H9 (cell line): Measurements from ENCODE around the gene KANSL1. TPM values are rescaled to one million over a fixed set of nuclear protein-coding genes. Genes with fewer than 3 reads are reported as not detected.
"Not testable (repeated sequence)": the region's sequence is repeated elsewhere in the genome, so short reads cannot be mapped to it uniquely, and the experiment has no call there.

Experiments
- DNase-seq: peaks from one replicate; pipeline ENCODE4 v3.0.0-alpha.2; 2017
- H2AFZ ChIP-seq: one replicate; pipeline ENCODE4 v1.6.1; 2013; ENCODE audit warnings: mild to moderate bottlenecking, low read length, control low read depth, moderate library complexity
- H2AK5ac ChIP-seq: 2 replicates; pipeline ENCODE4 v1.6.1; 2013; ENCODE audit warnings: low read length, control low read depth, mixed read lengths; ENCODE audit not compliant: insufficient read length
- H2BK120ac ChIP-seq: one replicate; pipeline ENCODE4 v1.6.1; 2013; ENCODE audit warnings: low read depth, mild to moderate bottlenecking, low read length, control low read depth, inconsistent platforms; ENCODE audit not compliant: poor library complexity, severe bottlenecking
- H2BK12ac ChIP-seq: 2 replicates; pipeline ENCODE4 v1.6.1; 2013; ENCODE audit warnings: low read length, control low read depth, mixed read lengths, low read depth; ENCODE audit not compliant: insufficient read length
- H2BK15ac ChIP-seq: 2 replicates; pipeline ENCODE4 v1.6.1; 2013; ENCODE audit warnings: low read depth, low read length, control low read depth
- H2BK20ac ChIP-seq: one replicate; pipeline ENCODE4 v1.6.1; 2013; ENCODE audit warnings: low read depth, mild to moderate bottlenecking, low read length, control low read depth, inconsistent platforms; ENCODE audit not compliant: poor library complexity, severe bottlenecking
- H2BK5ac ChIP-seq: 2 replicates; pipeline ENCODE4 v1.6.1; 2013; ENCODE audit warnings: low read length, control low read depth, mixed read lengths; ENCODE audit not compliant: insufficient read length
- H3K14ac ChIP-seq: 2 replicates; pipeline ENCODE4 v1.6.1; 2013; ENCODE audit warnings: low read length, control low read depth; ENCODE audit not compliant: insufficient read depth
- H3K18ac ChIP-seq: 2 replicates; pipeline ENCODE4 v1.6.1; 2013; ENCODE audit warnings: low read depth, mild to moderate bottlenecking, mixed read lengths, low read length, control low read depth; ENCODE audit not compliant: insufficient read length
- H3K23ac ChIP-seq: 2 replicates; pipeline ENCODE4 v1.6.1; 2013; ENCODE audit warnings: low read length, control low read depth, mixed read lengths, low read depth; ENCODE audit not compliant: insufficient read length
- H3K23me2 ChIP-seq: 2 replicates; pipeline ENCODE4 v1.6.1; 2013; ENCODE audit warnings: low read depth, mild to moderate bottlenecking, mixed read lengths, low read length, control low read depth; ENCODE audit not compliant: insufficient read length, poor library complexity, severe bottlenecking
- H3K27ac ChIP-seq: 2 replicates; pipeline ENCODE4 v1.5.1; 2013; ENCODE audit warnings: low read length, control low read depth, mixed read lengths, low read depth; ENCODE audit not compliant: insufficient read length
- H3K27me3 ChIP-seq: 2 replicates; pipeline ENCODE4 v1.6.1; 2013; ENCODE audit warnings: low read length, control low read depth, inconsistent platforms; ENCODE audit not compliant: insufficient read depth
- H3K4ac ChIP-seq: 2 replicates; pipeline ENCODE4 v1.6.1; 2013; ENCODE audit warnings: low read depth, mild to moderate bottlenecking, control low read depth, inconsistent platforms, low read length, moderate library complexity
- H3K4me1 ChIP-seq: 2 replicates; pipeline ENCODE4 v1.6.1; 2013; ENCODE audit warnings: low read length, control low read depth, inconsistent platforms; ENCODE audit not compliant: insufficient read depth
- H3K4me2 ChIP-seq: 2 replicates; pipeline ENCODE4 v1.6.1; 2013; ENCODE audit warnings: low read length, control low read depth, mixed read lengths; ENCODE audit not compliant: insufficient read length, insufficient read depth
- H3K56ac ChIP-seq: 2 replicates; pipeline ENCODE4 v1.6.1; 2013; ENCODE audit warnings: low read depth, mild to moderate bottlenecking, mixed read lengths, low read length, control low read depth; ENCODE audit not compliant: insufficient read length
- H3K79me1 ChIP-seq: 2 replicates; pipeline ENCODE4 v1.6.1; 2013; ENCODE audit warnings: low read depth, mild to moderate bottlenecking, moderate library complexity, low read length, control low read depth, inconsistent platforms; ENCODE audit not compliant: insufficient read depth, poor library complexity, severe bottlenecking
- H3K79me2 ChIP-seq: 2 replicates; pipeline ENCODE4 v1.6.1; 2013; ENCODE audit warnings: low read length, control low read depth, inconsistent platforms; ENCODE audit not compliant: insufficient read depth
- H3K9ac ChIP-seq: 2 replicates; pipeline ENCODE4 v1.6.1; 2013; ENCODE audit warnings: low read length, control low read depth, mixed read lengths; ENCODE audit not compliant: insufficient read length; ENCODE audit errors: extremely low read depth
- H3K9me3 ChIP-seq: one replicate; pipeline ENCODE4 v1.6.1; 2013; ENCODE audit warnings: low read depth, low read length, inconsistent platforms; ENCODE audit not compliant: control insufficient read depth
- H3T11ph ChIP-seq: one replicate; pipeline ENCODE4 v1.6.1; 2013; ENCODE audit warnings: mild to moderate bottlenecking, low read length, control low read depth, inconsistent platforms
- H4K20me1 ChIP-seq: one replicate; pipeline ENCODE4 v1.6.1; 2013; ENCODE audit not compliant: control insufficient read depth, insufficient read length, insufficient read depth
- H4K5ac ChIP-seq: 2 replicates; pipeline ENCODE4 v1.6.1; 2013; ENCODE audit warnings: low read depth, mild to moderate bottlenecking, mixed read lengths, low read length, control low read depth; ENCODE audit not compliant: insufficient read length
- H4K8ac ChIP-seq: replicated peaks from 2 replicates; pipeline ENCODE4 v1.6.1; 2013; ENCODE audit warnings: low read length, control low read depth, mixed read lengths, low read depth; ENCODE audit not compliant: insufficient read length
- H4K91ac ChIP-seq: 2 replicates; pipeline ENCODE4 v1.6.1; 2013; ENCODE audit warnings: low read depth, mild to moderate bottlenecking, moderate library complexity, mixed read lengths, low read length, control low read depth; ENCODE audit not compliant: insufficient read length
- H3K27ac Mint-ChIP-seq, 3 experiments: 2 replicates in 2 of 3; 3 replicates in 1 of 3; pipeline ENCODE4 v1.8.0; 2020 to 2021; ENCODE audit warnings: mixed read lengths in 3 of 3, mild to moderate bottlenecking in 1 of 3, moderate library complexity in 1 of 3
- H3K27me3 Mint-ChIP-seq: 2 replicates; pipeline ENCODE4 v1.8.0; 2021; ENCODE audit warnings: low read depth, mild to moderate bottlenecking, moderate library complexity, mixed read lengths
- H3K36me3 Mint-ChIP-seq, 3 experiments: 2 replicates in 2 of 3; 3 replicates in 1 of 3; pipeline ENCODE4 v1.8.0; 2020 to 2021; ENCODE audit warnings: low read depth in 3 of 3, mixed read lengths in 3 of 3; ENCODE audit not compliant: insufficient read depth in 1 of 3
- H3K4me1 Mint-ChIP-seq, 2 experiments: 2 replicates each; pipeline ENCODE4 v1.8.0; 2020; ENCODE audit warnings: mixed read lengths in 2 of 2
- H3K4me3 Mint-ChIP-seq, 2 experiments: 2 replicates in 1 of 2; 3 replicates in 1 of 2; pipeline ENCODE4 v1.8.0; 2020 to 2021; ENCODE audit warnings: mild to moderate bottlenecking in 2 of 2, mixed read lengths in 2 of 2, moderate library complexity in 1 of 2
- H3K9me3 Mint-ChIP-seq, 2 experiments: 2 replicates in 1 of 2; 3 replicates in 1 of 2; pipeline ENCODE4 v1.8.0; 2020; ENCODE audit warnings: mild to moderate bottlenecking in 2 of 2, mixed read lengths in 2 of 2, moderate library complexity in 1 of 2
- WGBS: extraction: QIAGEN DNeasy Blood & Tissue Kit; methylation state at CpG from one replicate; pipeline ENCODE4 v1.1.7; 2013; ENCODE audit warnings: missing lambda C conversion rate, low lambda C conversion rate, mixed read lengths; ENCODE audit not compliant: insufficient read length; ENCODE audit errors: extremely low coverage; 5-methylcytosine and 5-hydroxymethylcytosine counted together
- total RNA-seq: library from RNA; stranded (reverse); gene quantifications from 2 replicates; pipeline ENCODE4 v1.2.1, GENCODE V29; 2021
- TF ChIP-seq, protein P1 (sequence below): fragments of 200-600 bp; sonication (generic); conservative IDR thresholded peaks from 3 replicates; pipeline ENCODE4 v1.8.0; 2021; ENCODE audit warnings: antibody characterized with exemption, mild to moderate bottlenecking

The KANSL1 gene
- total RNA-seq, 1 experiment from 2014 or later: 114 TPM

DNA sequence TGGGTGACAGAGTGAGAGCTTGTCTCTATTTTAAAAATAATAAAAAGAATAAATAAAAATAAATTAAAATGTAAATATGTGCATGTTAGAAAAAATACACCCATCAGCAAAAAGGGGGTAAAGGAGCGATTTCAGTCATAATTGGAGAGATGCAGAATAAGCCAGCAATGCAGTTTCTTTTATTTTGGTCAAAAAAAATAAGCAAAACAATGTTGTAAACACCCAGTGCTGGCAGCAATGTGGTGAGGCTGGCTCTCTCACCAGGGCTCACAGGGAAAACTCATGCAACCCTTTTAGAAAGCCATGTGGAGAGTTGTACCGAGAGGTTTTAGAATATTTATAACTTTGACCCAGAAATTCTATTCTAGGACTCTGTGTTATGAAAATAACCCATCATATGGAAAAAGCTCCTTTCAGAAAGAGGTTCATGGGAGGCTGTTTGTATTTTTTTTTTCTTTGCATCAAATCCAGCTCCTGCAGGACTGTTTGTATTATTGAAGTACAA, 185.7 kb downstream of the KANSL1 start:
- Histone ChIP-seq H3K23me2 (no peaks in the 10 kb centered on the region), H2BK15ac (no peak overlapping the region), H3K27ac (no peak overlapping the region), H2BK20ac (no peak overlapping the region), H3K18ac (no peak overlapping the region), H3K9me3 (no peaks in the 10 kb centered on the region), H3K14ac (no peak overlapping the region), H3K4me1 (no peaks in the 10 kb centered on the region), H4K91ac (no peak overlapping the region), H3K79me1 (no peaks in the 10 kb centered on the region), H2AK5ac (no peak overlapping the region), H3K79me2 (no peaks in the 10 kb centered on the region), H3K27me3 (no peaks in the 10 kb centered on the region), H4K20me1 (no peaks in the 10 kb centered on the region), H3K9ac (no peak overlapping the region), H3T11ph (no peak overlapping the region), H3K4me2 (no peak overlapping the region), H2BK12ac (no peak overlapping the region), H3K23ac (no peak overlapping the region), H3K4ac (no peak overlapping the region), H4K5ac (no peak overlapping the region), H2BK120ac (no peak overlapping the region), H2AFZ (no peak overlapping the region), H2BK5ac (no peak overlapping the region), H4K8ac (no peak overlapping the region), H3K56ac (no peak overlapping the region)
- no peaks in the 10 kb centered on the region for H3K4me1 Mint-ChIP-seq
- no CpG with 5 or more reads among the region's 2 CpGs for WGBS
- no peak overlapping the region for H3K4me3 Mint-ChIP-seq
- DNase-seq: no peak
- H3K9me3 Mint-ChIP-seq: peaks cover 0 to 7% of the 10 kb centered on the region in 2 experiments; a peak in 2 of 5 replicates
- H3K27me3 Mint-ChIP-seq: peaks cover 2% of the 10 kb centered on the region
- TF ChIP-seq, protein P1, sequence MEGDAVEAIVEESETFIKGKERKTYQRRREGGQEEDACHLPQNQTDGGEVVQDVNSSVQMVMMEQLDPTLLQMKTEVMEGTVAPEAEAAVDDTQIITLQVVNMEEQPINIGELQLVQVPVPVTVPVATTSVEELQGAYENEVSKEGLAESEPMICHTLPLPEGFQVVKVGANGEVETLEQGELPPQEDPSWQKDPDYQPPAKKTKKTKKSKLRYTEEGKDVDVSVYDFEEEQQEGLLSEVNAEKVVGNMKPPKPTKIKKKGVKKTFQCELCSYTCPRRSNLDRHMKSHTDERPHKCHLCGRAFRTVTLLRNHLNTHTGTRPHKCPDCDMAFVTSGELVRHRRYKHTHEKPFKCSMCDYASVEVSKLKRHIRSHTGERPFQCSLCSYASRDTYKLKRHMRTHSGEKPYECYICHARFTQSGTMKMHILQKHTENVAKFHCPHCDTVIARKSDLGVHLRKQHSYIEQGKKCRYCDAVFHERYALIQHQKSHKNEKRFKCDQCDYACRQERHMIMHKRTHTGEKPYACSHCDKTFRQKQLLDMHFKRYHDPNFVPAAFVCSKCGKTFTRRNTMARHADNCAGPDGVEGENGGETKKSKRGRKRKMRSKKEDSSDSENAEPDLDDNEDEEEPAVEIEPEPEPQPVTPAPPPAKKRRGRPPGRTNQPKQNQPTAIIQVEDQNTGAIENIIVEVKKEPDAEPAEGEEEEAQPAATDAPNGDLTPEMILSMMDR: no peak
- no peak overlapping the region for H3K27ac Mint-ChIP-seq
- no peaks in the 10 kb centered on the region; a peak in 1 of 7 replicates for H3K36me3 Mint-ChIP-seq

DNA sequence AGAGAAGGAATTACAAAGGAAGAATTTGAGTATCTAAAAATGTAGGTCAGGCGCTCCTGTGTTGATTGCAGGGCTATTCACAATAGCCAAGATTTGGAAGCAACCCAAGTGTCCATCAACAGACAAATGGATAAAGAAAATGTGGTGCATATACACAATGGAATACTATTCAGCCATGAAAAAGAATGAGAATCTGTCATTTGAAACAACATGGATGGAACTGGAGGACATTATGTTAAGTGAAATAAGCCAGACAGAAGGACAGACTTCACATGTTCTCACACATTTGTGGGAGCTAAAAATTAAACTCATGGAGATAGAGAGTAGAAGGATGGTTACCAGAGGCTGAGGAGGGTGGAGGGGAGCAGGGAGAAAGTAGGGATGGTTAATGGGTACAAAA, 187.1 kb downstream of the KANSL1 start:
- H3K27me3 Mint-ChIP-seq, H3K36me3 Mint-ChIP-seq, H3K4me3 Mint-ChIP-seq: not testable (repeated sequence)

More for the DNA sequence above, 187.1 kb downstream of the KANSL1 start:
- H2BK120ac ChIP-seq, H4K8ac ChIP-seq, H3K14ac ChIP-seq, H2AFZ ChIP-seq, DNase-seq, H3K56ac ChIP-seq, H3K23ac ChIP-seq, H3K9ac ChIP-seq, H2BK15ac ChIP-seq, H3K27ac Mint-ChIP-seq, H3K4ac ChIP-seq, H2BK12ac ChIP-seq, H2BK5ac ChIP-seq, H3K27ac ChIP-seq, H2BK20ac ChIP-seq, H3K18ac ChIP-seq, H4K5ac ChIP-seq, H3K4me2 ChIP-seq, H3K4me1 Mint-ChIP-seq, H4K91ac ChIP-seq, H3K9me3 Mint-ChIP-seq, H3K79me1 ChIP-seq, H3K79me2 ChIP-seq, H3K9me3 ChIP-seq, H3K23me2 ChIP-seq, H3T11ph ChIP-seq, H4K20me1 ChIP-seq, H3K4me1 ChIP-seq, H2AK5ac ChIP-seq, H3K27me3 ChIP-seq: not testable (repeated sequence)
- WGBS: no CpG with 5 or more reads among the region's 1 CpG
